Naive thymus-derived CD4-positive, alpha-beta T cell (primary cell): Measurements from ENCODE around the gene HLA-DOB. TPM values are rescaled to one million over a fixed set of nuclear protein-coding genes. Genes with fewer than 3 reads are reported as not detected.

Source experiments
- ATAC-seq: fragments of 150-1000 bp; cut with Tn5 transposase; 2 replicates; pipeline ENCODE4 v1.10.0; 2021; ENCODE audit warnings: mild to moderate bottlenecking, moderate library complexity
- CTCF ChIA-PET: fragments of 350-600 bp; sonication (Branson Sonifier 250); formaldehyde crosslinking; loops from one replicate; lab custom pipeline; 2021; ENCODE audit warnings: antibody characterized with exemption; lab: Charles Lee
- POLR2A ChIA-PET: fragments of 350-600 bp; sonication (Branson Sonifier 250); formaldehyde crosslinking; loops from one replicate; lab custom pipeline; 2021; ENCODE audit warnings: antibody characterized with exemption, inconsistent platforms; lab: Charles Lee
- DNase-seq, 9 donors: peaks; one replicate each; pipeline versions ENCODE4 v3.0.0 to v3.0.0-alpha.2; 2020 to 2022; ENCODE audit warnings: mixed read lengths in 1 of 9
- H3K27ac ChIP-seq: one replicate; pipeline ENCODE4 v1.7.0; 2013; ENCODE audit warnings: mild to moderate bottlenecking, low read depth, low read length, moderate library complexity
- H3K27me3 ChIP-seq, 2 donors: one replicate each; pipeline ENCODE4 v1.7.0; 2013; ENCODE audit warnings: low read length in 2 of 2, mild to moderate bottlenecking in 2 of 2, moderate library complexity in 2 of 2; ENCODE audit not compliant: control insufficient read depth in 2 of 2, insufficient read depth in 2 of 2
- H3K36me3 ChIP-seq, 3 experiments: 1 replicate in 2 of 3; 2 replicates in 1 of 3; pipeline ENCODE4 v1.7.0; 2013; ENCODE audit warnings: low read length in 3 of 3, mild to moderate bottlenecking in 3 of 3, moderate library complexity in 1 of 3; ENCODE audit not compliant: insufficient read depth in 3 of 3, control insufficient read depth in 2 of 3
- H3K4me1 ChIP-seq, 2 donors: one replicate each; pipeline ENCODE4 v1.7.0; 2013; ENCODE audit warnings: low read length in 2 of 2, mild to moderate bottlenecking in 2 of 2, moderate library complexity in 1 of 2; ENCODE audit not compliant: control insufficient read depth in 2 of 2, insufficient read depth in 2 of 2
- H3K4me3 ChIP-seq: 2 replicates; pipeline ENCODE4 v1.7.0; 2013; ENCODE audit warnings: mild to moderate bottlenecking, low read length
- H3K9me3 ChIP-seq, 3 experiments: 1 replicate in 2 of 3; 2 replicates in 1 of 3; pipeline ENCODE4 v1.7.0; 2013; ENCODE audit warnings: low read length in 3 of 3; ENCODE audit not compliant: control insufficient read depth in 2 of 3
- H3K27ac Mint-ChIP-seq, 9 donors: one replicate each; pipeline ENCODE4 v1.8.0; 2020 to 2022; ENCODE audit warnings: mixed read lengths in 9 of 9, mild to moderate bottlenecking in 8 of 9, moderate library complexity in 5 of 9, inconsistent platforms in 2 of 9
- H3K27me3 Mint-ChIP-seq, 5 donors: one replicate each; pipeline ENCODE4 v1.8.0; 2021 to 2022; ENCODE audit warnings: mixed read lengths in 5 of 5, mild to moderate bottlenecking in 1 of 5
- H3K36me3 Mint-ChIP-seq, 5 donors: one replicate each; pipeline ENCODE4 v1.8.0; 2020 to 2022; ENCODE audit warnings: mixed read lengths in 5 of 5, mild to moderate bottlenecking in 3 of 5, inconsistent platforms in 1 of 5
- H3K4me1 Mint-ChIP-seq, 7 donors: one replicate each; pipeline ENCODE4 v1.8.0; 2020 to 2022; ENCODE audit warnings: mixed read lengths in 7 of 7, mild to moderate bottlenecking in 3 of 7, inconsistent platforms in 1 of 7
- H3K4me3 Mint-ChIP-seq, 10 donors: one replicate each; pipeline ENCODE4 v1.8.0; 2020 to 2022; ENCODE audit warnings: mild to moderate bottlenecking in 10 of 10, mixed read lengths in 10 of 10, moderate library complexity in 6 of 10, inconsistent platforms in 2 of 10
- H3K9me3 Mint-ChIP-seq, 11 donors: one replicate each; pipeline ENCODE4 v1.8.0; 2020 to 2022; ENCODE audit warnings: mixed read lengths in 11 of 11, mild to moderate bottlenecking in 4 of 11, inconsistent platforms in 1 of 11, moderate library complexity in 1 of 11
- intact Hi-C, 2 donors: fragments of 100-400 bp; cut with micrococcal nuclease; formaldehyde crosslinking; loops; one replicate each; pipeline ENCODE4 v1.15.1; 2023
- polyA plus RNA-seq, 2 donors: library from polyadenylated mRNA; unstranded; fragments of 300-500 nt; fragmentation: Illumina TruSeq; gene quantifications; one replicate each; pipeline ENCODE4 v1.2.3, GENCODE V29; 2021
- total RNA-seq, 6 experiments: library from RNA in 5 of 6; stranded (reverse) in 5 of 6; gene quantifications; 1 replicate in 5 of 6; 2 replicates in 1 of 6; pipeline ENCODE4 v1.2.3 and lab custom pipeline; 2021 to 2026

HLA-DOB gene
- total and polyA plus RNA-seq, 7 experiments from 2014 or later = 0.48 to 7.7 (median 2.3) TPM

- no peak for DNase-seq
- no peak overlapping the region for H3K27ac ChIP-seq
- Mint-ChIP-seq H3K4me3 (no peak overlapping the region), H3K27ac (peak overlapping the region in 1 of 9 donors; percentile 23), H3K36me3 (peaks cover 26 to 65% (median 32%) of the 10 kb centered on the region in 5 donors), H3K4me1 (peaks cover 16 to 73% (median 32%) of the 10 kb centered on the region in 7 donors), H3K27me3 (no peaks in the 10 kb centered on the region), H3K9me3 (no peaks in the 10 kb centered on the region)
- no peaks in the 10 kb centered on the region for H3K9me3 ChIP-seq
- ATAC-seq = no peak
- no peaks in the 10 kb centered on the region for H3K4me1 ChIP-seq
- H3K27me3 ChIP-seq = no peaks in the 10 kb centered on the region
- CTCF ChIA-PET = interaction anchor here (2.7 kb wide), 1 partner anchor 8 kb away, joined by 18 read pairs; the partner anchor contains the start of gene TAP2
- peaks cover 22 to 73% (median 24%) of the 10 kb centered on the region in 3 experiments for H3K36me3 ChIP-seq
- intact Hi-C loops = no loop called here
- H3K4me3 ChIP-seq = no peak overlapping the region
- POLR2A ChIA-PET = interaction anchor here (1.0 kb wide), 1 partner anchor 15 kb away, joined by 4 read pairs; no protein-coding TSS in a partner anchor
Measured at GRCh38 chr6:32830017-32830416, 13.2 kb upstream of the HLA-DOB start.

DNA sequence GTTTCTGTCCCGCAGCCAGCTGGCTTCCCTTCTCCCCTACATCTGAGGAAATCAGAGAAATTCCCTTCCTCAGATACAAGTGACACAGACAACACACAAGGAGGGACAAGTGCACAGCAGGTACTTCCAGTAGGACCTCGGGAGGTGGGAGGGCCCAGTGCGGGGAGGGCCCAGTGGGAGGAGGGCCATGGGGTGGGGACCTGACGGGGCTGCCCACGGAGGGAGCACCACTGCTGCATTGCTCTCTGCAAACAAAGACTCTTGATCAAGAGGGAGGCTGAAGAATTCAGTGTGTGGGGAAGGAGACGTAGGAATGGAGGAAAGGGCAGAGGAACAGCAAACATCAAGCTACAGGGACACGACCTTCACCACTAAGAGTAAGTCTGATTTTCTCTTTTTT lies 12.7 kb upstream of the HLA-DOB start:
- intact Hi-C loops = no loop called here
- Mint-ChIP-seq H3K4me3 (no peak overlapping the region), H3K9me3 (no peaks in the 10 kb centered on the region), H3K4me1 (peaks cover 12 to 67% (median 27%) of the 10 kb centered on the region in 7 donors), H3K27me3 (no peaks in the 10 kb centered on the region), H3K36me3 (peaks cover 22 to 60% (median 32%) of the 10 kb centered on the region in 5 donors), H3K27ac (peak overlapping the region in 1 of 9 donors; percentile 54)
- DNase-seq (no peak), ATAC-seq (no peak)
- no peak overlapping the region for H3K27ac ChIP-seq
- peaks cover 21 to 68% (median 22%) of the 10 kb centered on the region in 3 experiments for H3K36me3 ChIP-seq
- no peaks in the 10 kb centered on the region for H3K9me3 ChIP-seq
- ChIA-PET POLR2A (interaction anchor here (1.1 kb wide), 1 partner anchor 32 kb away, joined by 4 read pairs; no protein-coding TSS in a partner anchor), CTCF (interaction anchor here (2.7 to 6.5 kb wide), 2 partner anchors 9 to 39 kb away, joined by 18 to 62 read pairs; partner anchors contain the start of gene TAP2)
- no peaks in the 10 kb centered on the region for H3K27me3 ChIP-seq
- H3K4me1 ChIP-seq = no peaks in the 10 kb centered on the region
- no peak overlapping the region for H3K4me3 ChIP-seq

- Mint-ChIP-seq H3K4me1 (peaks cover 0 to 46% (median 6%) of the 10 kb centered on the region in 7 donors), H3K36me3 (peaks cover 6 to 42% (median 18%) of the 10 kb centered on the region in 5 donors), H3K27me3 (no peaks in the 10 kb centered on the region), H3K4me3 (no peak overlapping the region), H3K9me3 (no peaks in the 10 kb centered on the region), H3K27ac (peak overlapping the region in 6 of 9 donors; percentile 4 to 72 (median 40))
- H3K9me3 ChIP-seq = no peaks in the 10 kb centered on the region
- no peak overlapping the region for H3K27ac ChIP-seq
- no peak for DNase-seq
- ChIA-PET POLR2A (interaction anchor here (0.9 to 1.8 kb wide), 7 partner anchors 11 to 145 kb away, joined by 3 to 7 read pairs (median 4); partner anchors contain the start of genes PSMB8, PSMB9, TAP1 and TAP2), CTCF (interaction anchor here (0.6 to 6.5 kb wide), 5 partner anchors 11 to 190 kb away, joined by 3 to 62 read pairs (median 8); partner anchors contain the start of gene TAP2)
- ATAC-seq = no peak
- no peaks in the 10 kb centered on the region for H3K27me3 ChIP-seq
- H3K4me3 ChIP-seq = no peak overlapping the region
- peaks cover 12 to 43% (median 22%) of the 10 kb centered on the region in 3 experiments for H3K36me3 ChIP-seq
- intact Hi-C loops = no loop called here
- H3K4me1 ChIP-seq = no peaks in the 10 kb centered on the region
Measured at GRCh38 chr6:32827025-32827424, 10.2 kb upstream of the HLA-DOB start.

GRCh38 chr6:32825966-32826365 lies 9.2 kb upstream of the HLA-DOB start:
- no peak for ATAC-seq
- peak overlapping the region in 4 of 9 donors; percentile 13 to 43 (median 30) for H3K27ac Mint-ChIP-seq
- H3K9me3 ChIP-seq = no peaks in the 10 kb centered on the region
- peaks cover 0 to 34% (median 16%) of the 10 kb centered on the region in 5 donors for H3K36me3 Mint-ChIP-seq
- H3K4me3 Mint-ChIP-seq = no peak overlapping the region
- peaks cover 0 to 40% (median 4%) of the 10 kb centered on the region in 7 donors for H3K4me1 Mint-ChIP-seq
- ChIA-PET CTCF (interaction anchor here (1.3 to 6.5 kb wide), 2 partner anchors 42 to 66 kb away, joined by 3 to 62 read pairs; no protein-coding TSS in a partner anchor), POLR2A (interaction anchor here (0.9 to 1.5 kb wide), 5 partner anchors 12 to 146 kb away, joined by 3 to 7 read pairs (median 3); partner anchors contain the start of genes PSMB8, PSMB9, TAP1 and TAP2)
- peak in 1 of 9 donors; percentile 14 for DNase-seq
- H3K27me3 ChIP-seq = no peaks in the 10 kb centered on the region
- H3K9me3 Mint-ChIP-seq = no peaks in the 10 kb centered on the region
- no peak overlapping the region for H3K4me3 ChIP-seq
- peaks cover 1 to 33% (median 18%) of the 10 kb centered on the region in 3 experiments for H3K36me3 ChIP-seq
- no peaks in the 10 kb centered on the region for H3K4me1 ChIP-seq
- no peak overlapping the region for H3K27ac ChIP-seq
- H3K27me3 Mint-ChIP-seq = no peaks in the 10 kb centered on the region
- intact Hi-C loops = loop anchor here in 1 of 2 donors (1.0 kb wide), 1 partner anchor 42 kb away; no protein-coding TSS in a partner anchor

- peaks cover 0 to 9% (median under 1%) of the 10 kb centered on the region in 5 donors for H3K36me3 Mint-ChIP-seq
- ChIA-PET POLR2A (no interaction called here), CTCF (interaction anchor here (2.0 kb wide), 1 partner anchor 48 kb away, joined by 6 read pairs; no protein-coding TSS in a partner anchor)
- no peak overlapping the region for H3K4me3 Mint-ChIP-seq
- H3K27me3 Mint-ChIP-seq = no peaks in the 10 kb centered on the region
- DNase-seq (no peak), ATAC-seq (no peak)
- intact Hi-C loops = no loop called here
- H3K4me1 Mint-ChIP-seq = peaks cover 0 to 12% (median 5%) of the 10 kb centered on the region in 7 donors
- no peaks in the 10 kb centered on the region for H3K4me1 ChIP-seq
- no peak overlapping the region for H3K4me3 ChIP-seq
- no peaks in the 10 kb centered on the region for H3K27me3 ChIP-seq
- H3K27ac ChIP-seq = no peak overlapping the region
- no peaks in the 10 kb centered on the region for H3K9me3 ChIP-seq
- H3K36me3 ChIP-seq = no peaks in the 10 kb centered on the region
- H3K9me3 Mint-ChIP-seq = no peaks in the 10 kb centered on the region
- H3K27ac Mint-ChIP-seq = no peak overlapping the region
Measured at GRCh38 chr6:32819729-32820128, 2.9 kb upstream of the HLA-DOB start.

GRCh38 chr6:32818867-32819266 lies 2.1 kb upstream of the HLA-DOB start:
- no peak for ATAC-seq
- H3K27ac ChIP-seq = no peak overlapping the region
- ChIA-PET POLR2A (no interaction called here), CTCF (interaction anchor here (0.6 kb wide), 1 partner anchor 33 kb away, joined by 5 read pairs; no protein-coding TSS in a partner anchor)
- Mint-ChIP-seq H3K27me3 (no peaks in the 10 kb centered on the region), H3K36me3 (peaks cover 0 to 17% (median 5%) of the 10 kb centered on the region in 5 donors), H3K4me3 (no peak overlapping the region), H3K9me3 (no peaks in the 10 kb centered on the region), H3K4me1 (peaks cover 0 to 12% (median 5%) of the 10 kb centered on the region in 7 donors), H3K27ac (no peak overlapping the region)
- H3K4me3 ChIP-seq = no peak overlapping the region
- no peaks in the 10 kb centered on the region for H3K9me3 ChIP-seq
- no peaks in the 10 kb centered on the region for H3K36me3 ChIP-seq
- no peaks in the 10 kb centered on the region for H3K27me3 ChIP-seq
- no peaks in the 10 kb centered on the region for H3K4me1 ChIP-seq
- no peak for DNase-seq
- intact Hi-C loops = no loop called here
